GM21360 (cell line): ENCODE data around the gene GPATCH2L.

Experiments used
- ATAC-seq: cut with Tn5 transposase; IDR thresholded peaks from one replicate; pipeline ENCODE4 v1.9.1; 2021; ENCODE audit warnings: mild to moderate bottlenecking, moderate library complexity; ENCODE audit not compliant: unreplicated experiment

The GPATCH2L gene

GRCh38 chr14:76195003-76195402, 43.3 kb downstream of the GPATCH2L start:
- ATAC-seq: no peak

GRCh38 chr14:76196980-76197695, 45.4 kb downstream of the GPATCH2L start:
- ATAC-seq: no peak

GRCh38 chr14:76201162-76201561, 49.4 kb downstream of the GPATCH2L start:
- no peak for ATAC-seq

- peak; percentile 54 for ATAC-seq
Measured at GRCh38 chr14:76203086-76204001, 51.6 kb downstream of the GPATCH2L start.

GRCh38 chr14:76204461-76205230, 52.9 kb downstream of the GPATCH2L start:
- ATAC-seq: no peak

GRCh38 chr14:76205708-76206107, 54.0 kb downstream of the GPATCH2L start:
- no peak for ATAC-seq

- ATAC-seq: no peak
Measured at GRCh38 chr14:76208340-76208739, 56.6 kb downstream of the GPATCH2L start.

GRCh38 chr14:76212242-76212641, 60.5 kb downstream of the GPATCH2L start:
- ATAC-seq: no peak

- no peak for ATAC-seq
Measured at GRCh38 chr14:76217179-76217578, 65.5 kb downstream of the GPATCH2L start.

- ATAC-seq: no peak
Measured at GRCh38 chr14:76218662-76219061, 66.9 kb downstream of the GPATCH2L start.

- ATAC-seq: no peak
Measured at GRCh38 chr14:76219873-76220272, 68.2 kb downstream of the GPATCH2L start.

GRCh38 chr14:76227450-76228050, 75.8 kb downstream of the GPATCH2L start:
- no peak for ATAC-seq

- ATAC-seq: no peak
Measured at GRCh38 chr14:76228138-76228537, 76.4 kb downstream of the GPATCH2L start.

GRCh38 chr14:76232800-76233199, 81.1 kb downstream of the GPATCH2L start:
- no peak for ATAC-seq

GRCh38 chr14:76235628-76236027, 83.9 kb downstream of the GPATCH2L start:
- ATAC-seq: no peak

- ATAC-seq: peak; percentile 70
Measured at GRCh38 chr14:76236172-76237130, 84.7 kb downstream of the GPATCH2L start.

GRCh38 chr14:76237349-76237990, 85.7 kb downstream of the GPATCH2L start:
- ATAC-seq: no peak

- ATAC-seq: no peak
Measured at GRCh38 chr14:76245097-76245496, 93.4 kb downstream of the GPATCH2L start.

- no peak for ATAC-seq
Measured at GRCh38 chr14:76250302-76250701, 98.6 kb downstream of the GPATCH2L start.
